Stimulated activated CD8-positive, alpha-beta memory T cell treated with anti-CD3 and anti-CD28 coated beads, Interleukin-15, amount 100 ng/mL, for 48 hours (primary cell): ENCODE results near the gene UQCC3.
"Not testable (repeated sequence)": the region's sequence is repeated elsewhere in the genome, so short reads cannot be mapped to it uniquely, and the experiment has no call there.

Source experiments
- DNase-seq, 2 donors: peaks; one replicate each; pipeline ENCODE4 v3.0.0-alpha.2; 2020; ENCODE audit warnings: low read depth in 2 of 2

Gene UQCC3, protein sequence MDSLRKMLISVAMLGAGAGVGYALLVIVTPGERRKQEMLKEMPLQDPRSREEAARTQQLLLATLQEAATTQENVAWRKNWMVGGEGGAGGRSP

DNA sequence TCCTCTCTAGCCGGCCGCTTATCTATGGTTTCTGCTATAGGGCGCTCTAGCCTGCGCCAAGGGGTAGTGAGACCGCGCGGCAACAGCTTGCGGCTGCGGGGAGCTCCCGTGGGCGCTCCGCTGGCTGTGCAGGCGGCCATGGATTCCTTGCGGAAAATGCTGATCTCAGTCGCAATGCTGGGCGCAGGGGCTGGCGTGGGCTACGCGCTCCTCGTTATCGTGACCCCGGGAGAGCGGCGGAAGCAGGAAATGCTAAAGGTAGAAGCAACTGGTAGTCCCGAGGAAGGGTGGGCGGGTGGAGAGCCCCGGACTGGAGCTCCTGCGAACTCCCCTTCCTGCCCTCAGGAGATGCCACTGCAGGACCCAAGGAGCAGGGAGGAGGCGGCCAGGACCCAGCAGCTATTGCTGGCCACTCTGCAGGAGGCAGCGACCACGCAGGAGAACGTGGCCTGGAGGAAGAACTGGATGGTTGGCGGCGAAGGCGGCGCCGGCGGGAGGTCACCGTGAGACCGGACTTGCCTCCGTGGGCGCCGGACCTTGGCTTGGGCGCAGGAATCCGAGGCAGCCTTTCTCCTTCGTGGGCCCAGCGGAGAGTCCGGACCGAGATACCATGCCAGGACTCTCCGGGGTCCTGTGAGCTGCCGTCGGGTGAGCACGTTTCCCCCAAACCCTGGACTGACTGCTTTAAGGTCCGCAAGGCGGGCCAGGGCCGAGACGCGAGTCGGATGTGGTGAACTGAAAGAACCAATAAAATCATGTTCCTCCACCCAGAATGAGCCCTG is at the start of gene UQCC3, which contains the start of gene LBHD1:
TSS of gene UQCC3 (plus strand) at position 66 of the 782 bp plus-strand sequence. CDS start at position 139, 73 bp downstream.
TSS of gene LBHD1 (minus strand) at position 660 of the 782 bp plus-strand sequence. CDS start 2,236 bp downstream, outside the sequence.
- peak; percentile 60 to 66 for DNase-seq

DNA sequence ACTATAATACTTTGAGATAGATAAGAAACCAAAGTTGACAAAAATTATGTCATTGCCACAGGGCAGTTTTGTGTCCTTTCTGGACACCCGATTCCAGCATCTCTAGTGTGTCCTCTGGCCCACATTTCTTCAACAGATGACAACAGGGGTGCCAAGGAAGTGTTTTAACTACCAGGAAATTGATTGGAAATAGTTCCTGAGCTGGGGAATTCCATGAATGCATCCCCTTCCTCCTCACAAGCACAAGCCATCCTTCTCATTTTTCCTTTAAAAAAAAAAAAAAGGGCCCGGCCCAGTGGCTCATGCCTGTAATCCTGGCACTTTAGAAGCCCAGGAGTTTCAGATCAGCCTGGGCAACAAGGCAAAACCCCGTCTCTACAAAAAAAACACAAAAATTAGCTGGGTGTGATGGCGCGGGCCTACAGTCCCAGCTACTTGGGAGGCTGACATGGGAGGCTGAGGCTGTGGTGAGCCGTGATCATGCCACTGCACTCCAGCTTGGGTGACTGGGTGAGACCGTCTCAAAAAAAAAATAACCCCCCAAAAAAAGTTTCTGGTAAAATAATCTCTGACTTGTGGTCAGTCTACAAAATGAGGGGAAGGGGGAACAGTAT is 48.9 kb upstream of the UQCC3 start:
- no peak for DNase-seq

DNA sequence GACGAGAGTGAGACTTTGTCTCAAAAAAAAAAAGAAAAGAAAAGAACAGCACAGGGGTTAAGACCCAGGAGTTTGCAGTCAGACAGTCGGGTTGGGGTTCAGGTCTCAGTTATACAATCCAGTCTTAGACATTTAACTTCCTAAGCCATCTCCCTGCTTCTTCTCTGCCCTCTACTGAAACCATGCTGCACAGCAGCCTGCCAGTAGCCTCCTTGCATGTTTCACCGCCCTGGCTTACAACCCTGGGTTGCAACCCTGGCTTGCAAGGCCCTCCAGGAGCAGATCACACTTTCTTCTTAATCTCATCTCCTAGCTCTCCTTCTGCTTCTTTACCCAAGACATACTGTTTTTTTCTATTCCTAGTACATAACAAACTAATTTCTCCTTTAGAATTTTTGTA is 43.8 kb upstream of the UQCC3 start:
- DNase-seq: no peak

DNA sequence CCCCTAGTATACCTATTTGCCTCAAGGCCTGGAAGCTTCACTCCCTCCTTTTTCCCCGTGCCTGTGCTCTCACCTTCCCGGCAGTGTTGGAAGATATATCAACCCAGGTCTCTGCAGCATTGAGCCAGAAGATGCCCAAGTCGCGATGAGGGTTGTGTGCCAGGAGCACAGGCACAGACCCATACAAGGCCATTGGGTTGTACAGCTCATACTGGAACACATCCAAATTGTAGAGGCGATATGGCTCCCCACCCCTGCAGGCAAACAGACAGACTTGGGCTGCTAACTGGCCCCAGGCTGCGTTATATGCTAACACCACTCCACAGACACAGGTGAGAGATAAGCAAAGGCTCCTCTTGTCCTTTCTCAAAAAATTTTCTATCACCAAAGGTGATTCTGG is 39.0 kb upstream of the UQCC3 start:
- no peak for DNase-seq

DNA sequence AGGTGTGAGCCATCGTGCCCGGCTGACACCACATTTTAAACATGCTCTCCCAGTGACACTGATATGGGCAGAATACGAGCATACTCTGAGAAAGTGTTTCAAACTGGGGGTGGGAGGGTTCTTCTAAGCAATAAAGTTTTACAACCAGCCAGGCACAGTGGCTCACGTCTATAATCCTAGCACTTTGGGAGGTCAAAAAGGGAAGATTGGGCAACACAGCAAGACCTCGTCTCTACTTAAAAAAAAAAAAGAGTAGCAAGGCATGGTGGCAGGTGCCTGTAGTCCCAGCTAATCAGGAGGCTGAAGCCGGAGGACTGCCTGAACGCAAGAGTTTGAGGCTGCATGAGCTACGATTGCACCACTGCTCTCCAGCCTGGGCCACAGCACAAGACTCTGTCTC is 27.3 kb upstream of the UQCC3 start:
- no peak for DNase-seq

DNA sequence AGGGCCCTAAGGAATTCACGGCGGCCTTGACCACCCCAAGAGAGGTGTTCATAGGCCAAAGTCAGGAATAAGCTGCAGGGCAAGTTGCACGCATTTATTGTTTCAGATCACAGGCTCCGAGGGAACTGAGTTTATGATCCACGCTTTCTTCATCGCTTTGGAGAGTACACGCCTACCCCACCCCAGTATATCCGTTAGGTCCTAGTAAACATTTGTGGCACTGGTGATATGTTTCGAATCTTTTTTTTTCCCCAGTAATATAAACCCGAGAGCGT is 25.9 kb upstream of the UQCC3 start:
- DNase-seq: no peak

DNA sequence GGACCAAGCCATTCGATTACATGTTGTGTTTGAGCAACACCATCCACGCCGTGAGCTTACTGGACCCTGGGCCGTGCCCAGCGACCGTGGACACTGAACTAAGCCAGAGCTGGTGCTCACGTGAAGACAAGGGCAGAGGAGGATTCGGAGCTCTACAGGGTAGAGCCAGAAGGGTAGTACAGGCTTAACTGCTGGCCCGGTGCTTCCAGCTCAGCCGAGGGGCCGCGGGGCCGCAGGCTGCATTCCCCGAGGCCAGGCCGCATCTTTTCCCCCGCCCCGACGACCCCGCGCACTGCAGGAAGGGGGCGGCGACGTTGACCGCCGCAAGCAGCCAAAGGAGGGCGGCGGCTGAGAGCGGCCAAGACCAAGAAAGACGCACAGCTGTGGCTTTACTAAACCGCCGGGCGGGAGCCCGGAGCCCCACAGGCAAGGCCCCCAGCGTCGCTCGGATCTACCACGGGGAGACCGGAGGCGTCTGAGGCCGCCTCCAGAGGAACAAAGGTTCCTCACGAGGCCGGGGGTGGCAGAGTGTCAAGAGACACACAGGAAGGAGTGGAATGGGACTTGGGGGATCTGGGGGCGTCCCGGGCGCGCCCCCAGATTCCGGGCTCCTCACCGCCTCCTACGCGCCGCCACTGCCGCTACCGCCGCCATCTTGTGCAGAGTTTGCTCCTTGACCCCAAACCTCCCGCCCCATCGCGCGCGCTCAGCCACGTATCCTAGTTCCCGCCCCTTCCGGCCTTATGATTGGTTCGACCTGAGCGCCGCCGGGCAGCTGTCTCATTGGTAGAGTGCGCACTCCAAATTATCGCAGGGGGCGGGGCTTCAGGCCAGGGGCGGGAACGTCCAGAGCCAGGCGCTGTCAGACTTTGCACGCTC is 25.3 kb upstream of the UQCC3 start, which contains the start of gene GANAB:
TSS of gene GANAB (minus strand) at position 668 of the 879 bp plus-strand sequence. CDS start at position 654, 14 bp downstream.
- peak; percentile 99 for DNase-seq

DNA sequence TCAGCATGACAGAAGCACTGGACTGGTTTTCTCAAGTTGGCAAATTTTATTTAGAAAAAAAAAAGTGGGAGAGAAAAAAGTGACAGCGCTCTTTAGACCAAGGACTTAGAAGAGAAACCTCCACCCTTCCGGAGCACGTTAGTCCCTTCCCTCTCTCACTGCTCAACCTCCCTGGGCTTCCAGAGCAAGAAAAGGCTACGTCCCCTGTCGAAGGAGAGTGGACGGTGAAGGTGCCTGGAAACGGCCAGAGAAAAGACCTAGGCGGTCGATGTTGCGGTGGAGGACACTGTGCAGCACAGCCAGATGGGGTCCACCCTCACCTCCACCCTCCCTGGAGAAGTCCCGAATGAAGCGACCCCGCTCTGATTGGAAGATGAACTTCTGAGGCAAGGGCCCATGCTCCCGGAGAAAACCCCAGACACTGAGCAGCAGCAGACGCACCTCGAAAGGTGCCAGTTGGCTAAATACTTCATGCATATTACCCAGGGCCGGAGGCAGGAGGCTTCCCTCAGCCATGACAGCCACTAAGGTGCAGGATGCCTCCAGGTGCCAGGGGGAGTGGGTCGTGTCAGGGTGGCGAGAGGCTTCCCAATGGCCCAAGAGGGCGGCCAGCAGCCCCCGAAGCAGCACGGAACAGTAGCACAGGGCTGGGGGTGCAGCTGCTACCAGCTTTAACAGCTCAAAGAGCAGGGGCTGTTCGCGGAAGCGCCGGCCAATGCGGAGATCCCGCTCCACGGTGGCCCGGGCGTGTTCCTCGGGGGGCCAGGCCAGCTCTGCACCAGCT is 24.5 kb upstream of the UQCC3 start:
- no peak for DNase-seq

DNA sequence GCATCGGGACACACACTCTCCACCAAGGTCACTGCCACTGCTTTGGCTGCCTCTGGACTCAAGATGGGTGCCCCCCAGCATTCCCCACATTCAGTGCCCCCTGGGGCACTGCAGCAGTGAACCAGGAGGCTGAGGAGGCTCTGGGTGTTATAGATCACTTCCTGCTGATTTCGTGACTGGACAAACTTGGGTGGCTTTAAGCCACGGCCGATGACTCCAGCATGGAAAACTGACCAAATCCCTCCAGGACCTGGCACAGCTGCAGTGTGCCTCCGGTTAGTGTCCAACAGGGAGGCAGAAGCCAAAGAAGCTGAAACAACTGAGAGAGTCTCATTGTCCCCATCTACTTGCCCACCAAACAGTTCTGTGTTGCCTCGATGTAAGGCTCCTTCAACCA is 23.9 kb upstream of the UQCC3 start:
- DNase-seq: no peak

DNA sequence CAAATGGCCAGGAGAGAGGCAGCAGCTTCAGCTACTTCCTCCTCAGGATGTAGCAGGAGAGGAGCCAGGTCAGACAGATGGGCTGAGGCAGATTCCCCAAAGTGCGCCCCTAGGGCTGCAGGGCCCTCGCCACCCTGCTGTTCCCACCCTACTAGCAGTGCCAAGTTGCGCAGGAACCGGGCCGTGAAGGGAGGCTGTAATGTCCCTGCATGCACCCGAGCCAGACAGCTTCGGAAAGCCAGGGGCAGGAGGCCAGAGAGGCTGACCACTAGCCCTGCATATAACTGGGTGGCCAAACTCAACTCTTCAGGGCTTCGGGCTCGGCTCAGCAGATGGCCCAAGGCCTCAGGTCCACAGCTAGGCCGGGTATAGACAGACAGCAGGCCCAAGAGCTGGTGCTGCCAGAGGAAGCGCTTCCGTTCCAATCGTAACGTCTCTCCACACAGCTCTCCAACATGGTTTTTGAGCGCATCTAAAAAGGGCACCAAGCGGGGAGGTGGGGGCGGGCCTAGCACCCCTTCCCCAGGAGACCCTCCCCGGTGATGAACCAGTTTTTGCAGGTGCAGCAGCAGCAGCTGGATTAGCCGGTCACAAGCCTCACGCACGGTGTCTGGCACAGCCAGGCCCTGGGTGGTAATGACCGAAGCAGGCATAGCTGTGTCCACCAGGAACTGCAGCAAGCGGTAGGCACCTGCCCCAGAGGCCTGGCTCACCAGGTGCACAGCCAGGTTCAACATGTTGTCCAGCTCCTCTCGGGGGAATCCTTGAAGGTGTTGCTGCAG is 23.1 kb upstream of the UQCC3 start:
- DNase-seq: no peak

DNA sequence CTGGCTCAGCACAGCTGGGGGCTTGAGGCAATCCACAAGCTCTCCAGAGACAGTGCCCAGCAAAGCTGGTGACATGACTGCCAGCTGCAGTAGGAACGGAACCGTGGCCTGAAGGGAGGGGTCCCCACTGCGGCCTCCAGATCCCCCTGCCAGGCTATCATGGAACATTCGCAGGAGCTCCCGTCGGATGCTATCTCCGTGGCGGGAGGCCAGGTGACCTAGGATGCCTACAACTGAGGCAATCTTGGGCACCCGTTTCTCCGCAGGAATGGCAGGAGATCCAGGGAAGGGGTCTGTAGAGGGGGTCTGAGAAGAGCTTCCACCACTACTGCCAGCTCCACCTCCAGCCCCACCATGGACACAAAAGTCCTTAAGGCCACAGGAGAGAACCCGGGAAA is 22.5 kb upstream of the UQCC3 start:
- no peak for DNase-seq

DNA sequence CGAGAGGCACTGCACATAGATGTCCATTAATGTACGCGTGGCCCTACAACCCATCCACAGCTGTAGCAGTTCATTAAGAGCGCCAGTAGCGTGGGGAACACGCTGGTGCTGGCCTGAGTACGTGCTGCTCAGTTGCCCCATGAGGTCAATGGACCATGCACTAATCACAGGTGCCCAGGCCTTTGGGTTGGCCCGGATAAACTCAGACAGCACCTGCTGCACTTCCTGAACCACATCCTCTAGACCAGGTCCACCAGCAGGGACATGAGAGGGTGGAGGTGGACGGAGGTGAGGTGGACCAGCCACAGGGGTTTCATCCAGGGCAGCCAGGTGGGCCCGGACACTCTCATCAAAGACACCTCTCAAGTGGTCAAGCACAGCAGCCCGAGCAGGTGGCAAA is 22.0 kb upstream of the UQCC3 start:
- no peak for DNase-seq

DNA sequence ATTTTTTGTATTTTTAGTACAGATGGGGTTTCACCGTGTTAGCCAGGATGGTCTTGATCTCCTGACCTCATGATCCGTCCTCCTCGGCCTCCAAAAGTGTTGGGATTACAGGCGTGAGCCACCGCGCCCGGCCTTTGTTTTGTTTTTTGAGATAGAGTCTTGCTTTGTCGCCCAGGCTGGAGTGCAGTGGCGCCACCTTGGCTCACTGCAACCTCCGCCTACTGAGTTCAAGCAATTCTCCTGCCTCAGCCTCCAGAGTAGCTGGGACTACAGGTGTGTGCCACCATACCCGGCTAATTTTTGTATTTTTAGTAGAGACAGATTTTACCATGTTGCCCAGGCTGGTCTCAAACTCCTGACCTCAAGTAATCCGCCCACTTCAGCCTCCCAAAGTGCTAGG is 21.2 kb upstream of the UQCC3 start:
- not testable (repeated sequence) for DNase-seq

DNA sequence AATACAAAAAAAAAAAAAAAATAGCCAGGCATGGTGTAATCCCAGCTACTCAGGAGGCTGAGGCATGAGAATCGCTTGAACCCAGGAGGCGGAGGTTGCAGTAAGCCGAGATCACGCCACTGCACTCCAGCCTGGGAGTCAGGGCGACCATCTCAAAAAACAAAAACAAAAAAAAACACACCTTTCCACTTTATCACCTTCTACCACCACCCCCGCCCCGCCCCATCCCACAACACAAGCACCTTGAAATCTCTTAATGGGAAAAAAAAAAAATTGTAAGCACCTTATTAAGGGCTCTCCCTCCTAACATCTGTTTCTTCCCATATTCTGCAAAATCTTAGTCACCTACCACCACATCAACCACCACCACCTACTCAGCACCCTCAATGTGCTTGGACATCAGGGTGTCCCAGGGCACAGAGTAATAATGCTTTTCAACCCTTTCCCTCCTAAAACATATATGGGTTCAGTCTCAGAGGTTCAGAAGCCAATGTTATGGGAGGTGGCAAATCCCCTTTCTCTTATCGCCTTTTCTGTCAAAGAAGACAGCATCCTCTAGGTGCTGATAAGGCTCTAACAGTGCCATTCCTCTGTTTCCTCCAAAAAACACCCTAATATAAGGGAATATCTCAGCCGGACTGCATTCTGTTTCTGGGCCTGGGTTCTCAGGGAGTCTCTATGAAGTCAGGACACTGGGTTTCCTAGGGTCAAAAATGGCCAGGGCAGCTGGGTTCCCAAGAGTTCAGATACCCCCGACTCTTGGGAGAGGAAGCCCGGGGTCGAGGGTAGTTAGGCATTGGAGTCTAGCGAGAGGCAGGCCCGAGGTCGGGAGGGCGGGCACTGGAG is 19.1 kb upstream of the UQCC3 start:
- DNase-seq: no peak

DNA sequence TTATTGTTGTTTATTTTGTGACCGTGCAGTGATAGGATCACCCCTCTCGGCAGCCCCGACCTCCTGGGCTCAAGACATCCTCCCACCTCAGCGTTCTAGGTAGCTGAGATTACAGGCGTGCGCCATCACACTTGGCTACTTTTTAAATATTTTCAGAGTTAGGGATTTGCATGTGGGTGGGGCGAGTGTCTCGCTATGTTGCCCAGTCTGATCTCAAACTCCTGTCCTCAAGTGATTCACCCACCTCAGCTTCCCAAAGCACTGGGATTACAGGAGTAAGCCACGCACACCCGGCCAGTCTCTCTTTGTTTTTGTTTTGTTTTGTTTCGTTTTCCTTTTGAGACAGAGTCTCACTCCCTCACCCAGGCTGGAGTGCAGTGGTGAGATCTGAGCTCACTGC is 17.2 kb upstream of the UQCC3 start:
- no peak for DNase-seq

DNA sequence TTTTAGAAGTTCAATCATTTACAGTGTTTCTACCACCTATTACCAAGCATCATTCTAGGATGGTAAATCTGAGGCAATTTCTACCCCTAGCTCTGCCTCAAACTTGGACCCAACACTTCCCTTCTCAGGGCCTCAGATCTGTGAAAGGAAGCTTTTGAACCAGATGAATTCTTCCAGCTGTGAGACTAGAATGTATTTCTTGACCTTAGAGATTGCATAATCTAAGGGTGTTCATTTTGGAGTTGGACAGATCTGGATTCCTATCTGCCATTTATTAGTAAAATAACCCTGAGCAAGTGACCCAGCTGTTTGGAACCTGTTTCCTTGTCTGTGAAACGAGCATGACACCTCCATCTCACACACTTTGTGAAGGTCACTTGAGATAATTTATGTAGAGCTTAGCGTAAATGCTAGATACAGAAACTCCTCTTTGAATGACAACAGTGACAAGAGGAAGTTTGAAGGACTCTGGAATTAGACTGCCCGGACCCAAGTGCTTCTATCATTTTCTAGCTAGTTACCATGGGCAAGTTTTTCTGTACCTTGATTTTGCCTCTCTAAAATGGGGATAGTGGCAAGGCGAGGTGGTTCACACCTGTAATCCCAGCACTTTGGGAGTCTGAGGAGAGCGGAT is 14.6 kb upstream of the UQCC3 start:
- no peak for DNase-seq

DNA sequence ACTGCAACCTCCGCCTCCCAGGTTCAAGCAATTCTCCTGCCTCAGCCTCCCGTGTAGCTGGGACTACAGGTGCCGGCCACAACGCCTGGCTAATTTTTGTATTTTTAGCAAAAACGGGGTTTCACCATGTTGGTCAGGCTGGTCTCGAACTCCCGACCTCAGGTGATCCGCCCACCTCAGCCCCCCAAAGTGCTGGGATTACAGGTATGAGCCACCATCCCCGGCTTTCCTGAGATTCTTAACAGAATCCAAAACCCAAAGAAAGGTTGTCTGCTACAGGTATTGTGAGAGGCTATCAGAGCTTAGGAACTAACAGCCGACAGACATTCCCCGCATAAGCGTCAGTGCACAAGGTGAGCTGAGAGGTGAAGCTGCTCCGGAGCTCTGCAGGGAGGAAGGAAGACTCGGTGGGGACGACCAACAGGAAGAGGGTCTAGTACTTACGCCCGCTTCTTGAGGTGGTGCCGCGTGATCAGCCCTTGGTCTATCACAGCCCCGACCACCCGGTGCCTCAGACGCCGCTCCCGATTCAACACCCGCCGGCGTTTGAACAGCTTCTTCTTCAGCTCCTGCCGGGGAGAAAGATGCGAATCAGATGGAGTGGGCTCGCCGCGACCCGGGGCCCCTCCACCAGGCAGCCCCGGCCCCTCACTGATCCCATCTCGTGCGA is 6.9 kb upstream of the UQCC3 start:
- peak in 1 of 2 donors; percentile 42 for DNase-seq

DNA sequence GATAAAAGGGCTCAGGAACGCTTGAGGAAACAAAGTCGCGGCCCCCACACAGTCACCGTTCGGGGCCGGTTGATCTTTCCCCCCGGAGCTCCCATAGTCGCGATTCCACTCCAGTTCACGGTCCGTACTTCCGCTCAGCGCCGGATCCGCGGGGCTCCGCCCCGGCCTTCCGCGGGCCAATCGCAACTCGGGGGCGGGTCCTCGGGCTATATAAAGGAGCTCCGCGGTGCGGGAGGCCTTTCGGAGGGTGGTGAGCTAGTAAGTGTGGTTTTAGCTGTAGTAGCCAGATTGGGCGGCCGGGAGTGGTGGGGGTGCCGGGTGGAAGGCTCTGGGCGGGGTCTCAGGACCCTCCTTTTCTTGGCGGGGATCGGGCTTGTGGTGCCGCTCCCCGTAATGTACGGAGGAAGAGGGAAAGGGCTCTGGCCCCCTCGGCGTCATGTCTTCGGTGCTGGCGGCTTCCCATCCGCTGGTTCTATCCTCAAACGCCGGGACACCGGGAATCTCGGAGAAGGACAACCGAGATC is 6.3 kb upstream of the UQCC3 start, which contains the start of the genes C11orf98 and CSKMT:
TSS of gene C11orf98 (minus strand) at position 136 of the 524 bp plus-strand sequence. CDS start at position 95, 41 bp downstream.
TSS of gene CSKMT (plus strand) at position 238 of the 524 bp plus-strand sequence. CDS start 568 bp downstream, outside the sequence.
- peak; percentile 92 to 93 for DNase-seq
